ENCODE measurements around the gene DUOX1.

- TF ChIP-seq CTCF (IDR thresholded peaks at IDR 0.05) (no peak), EZH2 (IDR thresholded peaks at IDR 0.05; ENCODE audit: borderline replicate concordance, insufficient read depth, low read depth, low read length, poor library complexity, severe bottlenecking) (no peak)
Measured at GRCh38 chr15:45130291-45131000, 652 bp downstream of the DUOX1 start.
